Right ventricle myocardium superior (tissue), 1 donor: ENCODE measurements around the gene TMEM126A. TPM values are rescaled to one million over a fixed set of nuclear protein-coding genes. Genes with fewer than 3 reads are reported as not detected.
A peak's percentile ranks its signal among the peaks of the same experiment; 100 is the strongest.
"Not testable (repeated sequence)": the region's sequence is repeated elsewhere in the genome, so short reads cannot be mapped to it uniquely, and the experiment has no call there.

Experiments used
- ATAC-seq: fragments of 200-7000 bp; cut with Tn5 transposase; one replicate; pipeline ENCODE4 v1.9.1; 2020; ENCODE audit warnings: mild to moderate bottlenecking; ENCODE audit not compliant: poor library complexity
- DNase-seq: peaks from one replicate; pipeline ENCODE4 v3.0.0-alpha.2; 2020
- intact Hi-C: fragments of 100-400 bp; cut with DNase I; formaldehyde crosslinking; loops from one replicate; pipeline ENCODE4 v1.11.2; 2022
- long read RNA-seq: library from polyadenylated mRNA; unstranded; transcript quantifications from one replicate; pipeline ENCODE4 v2.0.0, GENCODE V29; 2021
- total RNA-seq: library from RNA; stranded (reverse); fragmentation: NEBNext Ultra II Directional; extraction: Animal tissue kit (Norgen Biotek cat#: 25700); gene quantifications from one replicate; pipeline ENCODE4 v1.2.1, GENCODE V29; 2021
- donor health status: DM: no; HTN: yes; CAD: no; lungs with severe emphysema.

TMEM126A gene
- total RNA-seq = 76.1 TPM
- long read RNA-seq, transcript TMEM126A-201 (5 exons, 739 nt) = major isoform, 11 of 14 reads
- long read RNA-seq, partial matches to known transcripts = 1 of 14 reads
- long read RNA-seq, other reads (novel, unspliced or antisense) = 1 of 14 reads

GRCh38 chr11:85647604-85648299 is at the start of gene TMEM126A:
Gene TMEM126A (plus strand): TSS chr11:85647967. CDS start chr11:85650256, 2,289 bp downstream.
- intact Hi-C loops = no loop called here
- ATAC-seq = peak; percentile 99
- peak; percentile 95 for DNase-seq

- intact Hi-C loops = loop anchor here (10.0 kb wide), 1 partner anchor 226 kb away; no protein-coding TSS in a partner anchor
- no peak for DNase-seq
- ATAC-seq = no peak
Observed at GRCh38 chr11:85599083-85599482, 48.7 kb upstream of the TMEM126A start.

GRCh38 chr11:85602526-85603213 is 45.1 kb upstream of the TMEM126A start:
- intact Hi-C loops = no loop called here
- no peak for ATAC-seq
- DNase-seq = no peak

DNA sequence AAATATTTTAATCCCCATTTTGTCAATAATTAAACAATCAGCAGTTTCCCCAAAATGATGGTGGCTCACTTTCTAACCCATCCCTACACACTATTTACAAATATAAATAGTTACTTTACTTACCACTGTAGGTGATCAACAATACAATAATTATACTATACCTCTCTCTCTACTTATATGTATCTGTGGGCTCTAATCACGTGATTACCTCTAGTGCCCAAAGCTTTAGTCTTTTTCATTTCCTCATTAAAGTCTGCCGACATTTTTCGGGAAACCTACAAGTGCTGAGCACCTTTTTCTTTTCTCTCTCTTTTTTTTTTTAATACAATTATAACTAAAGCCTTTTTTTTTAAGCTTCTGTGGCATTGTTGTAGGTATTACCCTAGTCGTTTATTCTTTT is 44.5 kb upstream of the TMEM126A start:
- intact Hi-C loops = no loop called here
- ATAC-seq (no peak), DNase-seq (no peak)

GRCh38 chr11:85606237-85606636 is 41.5 kb upstream of the TMEM126A start:
- DNase-seq, intact Hi-C loops, ATAC-seq: not testable (repeated sequence)

GRCh38 chr11:85608621-85609020 is 39.1 kb upstream of the TMEM126A start:
- ATAC-seq, DNase-seq, intact Hi-C loops: not testable (repeated sequence)

- ATAC-seq, intact Hi-C loops: not testable (repeated sequence)
Observed at GRCh38 chr11:85609286-85609685, 38.5 kb upstream of the TMEM126A start.

GRCh38 chr11:85611643-85612042 is 36.1 kb upstream of the TMEM126A start:
- DNase-seq, intact Hi-C loops, ATAC-seq: not testable (repeated sequence)

More at GRCh38 chr11:85609286-85609685, 38.5 kb upstream of the TMEM126A start:
- DNase-seq = not testable (repeated sequence)

DNA sequence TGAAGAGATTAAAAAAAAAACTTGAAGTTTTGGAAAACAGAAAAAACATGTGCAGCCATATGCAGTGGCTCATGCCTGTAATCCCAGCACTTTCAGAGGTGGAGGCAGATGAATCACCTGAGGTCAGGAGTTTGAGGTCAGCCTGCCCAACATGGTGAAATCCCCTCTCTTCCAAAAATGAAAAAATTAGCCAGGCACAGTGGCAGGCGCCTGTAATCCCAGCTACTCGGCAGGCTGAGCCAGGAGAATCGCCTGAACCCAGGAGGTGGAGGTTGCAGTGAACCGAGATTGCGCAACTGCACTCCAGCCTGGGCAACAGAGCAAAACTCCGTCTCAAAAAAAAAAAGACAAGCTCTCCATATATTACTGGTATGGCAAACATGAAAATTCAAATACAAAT is 28.3 kb upstream of the TMEM126A start:
- ATAC-seq (no peak), DNase-seq (no peak)
- intact Hi-C loops = no loop called here

- ATAC-seq = no peak
- intact Hi-C loops = loop anchor here (10.0 kb wide), 1 partner anchor 625 kb away; the partner anchor contains the start of gene EED
- DNase-seq = no peak
Observed at GRCh38 chr11:85620256-85620655, 27.5 kb upstream of the TMEM126A start.

GRCh38 chr11:85626496-85626895 is 21.3 kb upstream of the TMEM126A start:
- no peak for DNase-seq
- intact Hi-C loops = loop anchor here (10.0 kb wide), 1 partner anchor 618 kb away; the partner anchor contains the start of gene EED

DNA sequence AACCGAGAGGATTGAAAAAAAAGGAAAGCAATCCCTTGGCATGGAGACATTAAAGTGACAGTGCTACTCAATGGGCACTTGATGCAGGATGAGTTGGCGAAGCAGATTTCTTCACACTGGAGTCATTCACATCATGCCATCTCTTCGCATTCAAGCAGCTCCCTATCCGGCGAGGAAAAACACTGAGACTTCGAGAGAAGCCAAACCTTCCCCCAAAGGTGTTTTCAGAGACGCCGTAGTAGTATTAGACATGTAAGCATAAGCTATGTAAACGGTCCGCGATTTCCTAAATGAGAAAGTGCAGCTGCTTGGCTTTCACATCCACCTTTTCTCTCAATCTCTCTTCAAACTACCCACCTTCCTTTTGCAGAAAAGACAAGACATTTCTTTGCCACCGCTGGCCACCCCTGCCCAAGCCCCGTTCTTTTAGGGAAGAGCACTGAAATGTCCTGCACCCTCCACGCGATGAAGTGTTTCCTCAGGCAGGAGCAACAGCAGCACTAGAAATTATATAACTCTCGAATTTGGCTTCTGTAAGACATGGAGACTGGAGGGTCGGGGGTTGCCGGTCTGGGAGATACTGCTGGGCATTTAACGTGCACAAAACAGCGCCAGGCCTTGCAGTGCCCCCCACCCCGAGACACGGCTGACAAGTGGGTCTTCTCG is 20.3 kb upstream of the TMEM126A start, which contains the start of gene DLG2:
DLG2 (minus strand) TSS at position 13 of the 666 bp plus-strand sequence.
- DNase-seq (no peak), ATAC-seq (peak; percentile 54)
- intact Hi-C loops = loop anchor here (10.0 kb wide), 1 partner anchor 617 kb away; the partner anchor contains the start of gene EED

More at GRCh38 chr11:85626496-85626895, 21.3 kb upstream of the TMEM126A start:
- ATAC-seq = no peak

DNA sequence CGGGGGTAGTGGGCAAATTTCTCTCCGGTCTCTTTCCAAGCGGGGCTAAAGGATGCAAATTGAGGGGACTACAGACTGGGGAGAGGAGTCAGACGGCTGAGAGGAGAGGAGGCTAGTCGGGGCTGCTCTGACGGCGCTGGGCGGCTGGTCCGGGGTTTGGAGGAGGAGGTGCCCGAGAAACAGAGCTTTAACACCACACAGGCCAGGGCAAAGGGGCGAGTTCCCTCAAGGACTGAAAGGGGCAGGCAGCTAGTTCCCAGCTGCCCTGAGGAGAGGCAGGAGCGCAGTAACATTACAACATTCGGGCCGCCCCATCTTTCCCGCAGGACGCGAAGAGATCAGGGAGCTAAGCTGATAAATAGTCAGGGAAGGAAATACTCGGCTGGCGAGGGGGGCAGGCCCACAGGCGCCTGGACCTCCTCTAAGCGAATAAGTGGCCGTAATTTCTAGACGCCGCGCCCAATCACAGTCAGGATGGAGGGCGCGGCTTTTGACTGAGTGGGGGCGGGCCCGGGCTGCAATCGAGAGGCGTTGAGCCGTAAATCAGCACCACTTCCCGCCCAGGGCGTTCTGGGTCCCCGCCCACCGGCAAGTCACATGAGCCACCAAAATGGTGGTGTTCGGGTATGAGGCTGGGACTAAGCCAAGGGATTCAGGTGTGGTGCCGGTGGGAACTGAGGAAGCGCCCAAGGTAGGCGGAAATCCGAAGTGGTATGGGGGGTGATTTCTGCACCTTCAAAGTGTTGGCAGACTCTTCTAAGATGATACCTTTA is 19.6 kb upstream of the TMEM126A start, which contains the start of gene TMEM126B:
TMEM126B (plus strand) TSS at position 596 of the 773 bp plus-strand sequence; CDS start at position 611, 15 bp downstream.
- peak; percentile 99 for DNase-seq
- intact Hi-C loops = loop anchor here (2.0 to 10.0 kb wide), 2 partner anchors 37 to 617 kb away; partner anchors contain the start of genes CREBZF and EED
- peak; percentile 99 for ATAC-seq

GRCh38 chr11:85628771-85629341 is 18.9 kb upstream of the TMEM126A start:
- DNase-seq (no peak), ATAC-seq (peak; percentile 18)
- intact Hi-C loops = loop anchor here (2.0 to 10.0 kb wide), 2 partner anchors 36 to 616 kb away; partner anchors contain the start of genes CREBZF and EED

- ATAC-seq (no peak), DNase-seq (no peak)
- intact Hi-C loops = no loop called here
Observed at GRCh38 chr11:85634747-85635146, 13.0 kb upstream of the TMEM126A start.

- ATAC-seq = peak; percentile 57
- intact Hi-C loops = no loop called here
- DNase-seq = peak; percentile 53
Observed at GRCh38 chr11:85643191-85643614, 4.6 kb upstream of the TMEM126A start.

- intact Hi-C loops = no loop called here
- no peak for DNase-seq
Observed at GRCh38 chr11:85647078-85647477, 689 bp upstream of the TMEM126A start.

More at GRCh38 chr11:85647078-85647477, 689 bp upstream of the TMEM126A start:
- ATAC-seq = no peak
